GM19395 (cell line): ENCODE data around the gene CAND2.
A peak's percentile ranks its signal among the peaks of the same experiment; 100 is the strongest.

ENCODE experiments used
- ATAC-seq: cut with Tn5 transposase; IDR thresholded peaks from one replicate; pipeline ENCODE4 v1.9.1; 2021; ENCODE audit warnings: mild to moderate bottlenecking, moderate library complexity; ENCODE audit not compliant: unreplicated experiment

CAND2 gene

DNA sequence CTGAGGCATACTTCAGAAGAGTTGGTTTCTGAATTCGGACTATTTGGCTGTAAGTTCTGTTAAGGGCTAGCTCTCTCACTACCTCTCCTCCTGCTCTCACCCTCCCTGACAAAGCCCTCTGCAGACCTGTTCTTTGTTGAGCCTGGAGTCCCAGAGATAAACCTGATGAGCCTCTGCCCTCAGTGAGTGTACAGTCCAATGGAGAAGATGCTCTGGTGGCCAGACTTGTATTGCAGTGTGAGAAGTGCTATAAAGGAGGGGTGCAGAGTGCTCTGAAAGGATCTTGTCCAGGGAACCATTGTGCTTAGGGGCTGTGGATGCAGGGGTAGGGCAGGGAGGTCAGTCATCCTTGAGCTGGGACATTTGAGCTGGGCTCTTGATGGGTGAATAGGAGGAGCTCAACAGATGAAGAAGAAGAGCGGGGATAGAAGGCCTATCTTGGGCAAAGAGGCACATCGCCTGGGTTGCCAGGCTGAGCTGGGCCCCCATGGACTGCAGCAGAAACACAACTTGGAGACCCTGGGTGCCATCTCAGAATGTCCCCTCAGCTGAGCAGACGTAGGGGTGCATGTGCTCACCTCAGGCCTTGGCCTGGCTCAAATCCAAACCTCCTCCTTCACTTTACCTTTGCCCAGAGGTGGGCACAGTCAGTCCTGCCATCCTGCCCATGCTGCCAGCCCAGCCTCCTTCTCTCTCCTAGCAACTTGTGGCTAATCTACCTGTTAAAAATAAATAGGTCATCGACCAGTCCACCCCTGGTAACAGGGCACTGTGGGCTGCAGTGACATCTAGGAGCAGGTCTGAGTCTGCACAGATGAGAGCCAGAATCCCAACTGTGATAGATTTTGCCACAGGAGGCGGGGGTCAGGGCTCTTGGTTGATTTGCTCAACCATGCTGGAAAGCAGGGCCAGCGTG is 3.3 kb downstream of the CAND2 start:
- ATAC-seq: no peak

DNA sequence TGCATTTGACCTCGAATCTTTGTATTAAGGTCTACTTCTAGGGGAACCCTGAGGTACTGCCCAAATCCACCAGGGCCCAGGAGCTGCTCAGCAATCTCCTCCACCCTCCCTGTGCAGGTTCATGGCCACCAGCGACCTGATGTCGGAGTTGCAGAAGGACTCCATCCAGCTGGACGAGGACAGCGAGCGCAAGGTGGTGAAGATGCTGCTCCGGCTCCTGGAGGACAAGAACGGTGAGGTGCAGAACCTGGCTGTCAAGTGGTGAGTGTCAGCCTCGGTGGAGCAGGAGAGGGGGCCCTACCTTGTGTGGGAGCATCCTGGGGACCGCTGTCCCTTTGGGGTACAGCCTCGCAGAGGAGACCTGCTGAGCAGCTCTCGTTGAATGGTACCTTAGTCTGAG is 6.9 kb downstream of the CAND2 start:
- ATAC-seq: no peak

DNA sequence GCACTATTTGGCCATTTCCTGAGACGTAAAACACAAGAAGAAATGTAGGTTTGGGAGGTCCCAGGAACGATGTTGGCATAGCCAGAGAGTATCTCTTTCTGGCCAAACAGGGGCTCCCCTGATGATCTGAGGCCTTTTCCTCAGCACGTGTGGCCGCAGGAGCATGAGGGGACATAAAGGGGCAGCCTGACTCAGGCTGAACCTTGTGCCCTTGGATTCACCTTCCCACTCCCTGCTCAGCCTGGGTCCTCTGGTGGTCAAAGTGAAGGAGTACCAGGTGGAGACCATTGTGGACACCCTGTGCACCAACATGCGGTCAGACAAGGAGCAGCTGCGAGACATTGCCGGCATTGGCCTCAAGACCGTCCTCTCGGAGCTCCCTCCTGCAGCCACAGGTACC is 10.6 kb downstream of the CAND2 start:
- ATAC-seq: no peak

DNA sequence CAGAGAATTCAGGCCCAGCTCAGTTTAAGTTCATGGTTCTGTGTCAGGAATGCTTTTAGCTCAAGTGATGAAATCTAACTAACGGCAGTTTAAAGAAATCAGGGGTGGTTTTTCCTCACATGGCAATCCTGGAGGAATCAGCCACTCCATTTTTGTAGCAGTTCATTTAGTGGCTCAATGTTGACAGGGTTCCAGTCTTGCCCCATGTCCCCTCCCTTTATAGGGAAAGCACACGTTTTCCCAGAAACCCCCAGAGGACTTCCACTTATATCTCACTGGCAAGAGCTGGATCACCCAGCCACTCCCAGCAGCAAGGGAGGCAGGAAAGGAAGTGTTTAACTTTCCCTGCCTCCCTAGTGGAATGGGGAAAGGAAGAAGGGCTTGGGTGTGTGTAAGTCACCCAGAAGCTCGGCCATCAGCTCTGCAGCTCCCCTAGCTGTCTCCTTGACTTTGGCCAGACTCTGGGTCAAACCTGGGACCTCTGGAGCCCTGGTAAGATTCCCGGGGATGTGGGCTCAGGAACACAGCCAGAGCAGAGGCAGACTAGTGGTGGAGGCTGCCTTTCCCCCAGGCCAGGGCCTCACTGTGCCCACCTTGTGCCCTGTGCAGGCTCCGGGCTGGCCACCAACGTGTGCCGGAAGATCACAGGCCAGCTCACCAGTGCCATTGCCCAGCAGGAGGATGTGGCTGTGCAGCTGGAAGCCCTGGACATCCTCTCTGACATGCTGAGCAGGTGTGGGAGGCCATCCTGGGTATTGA is 11.3 kb downstream of the CAND2 start:
- no peak for ATAC-seq

DNA sequence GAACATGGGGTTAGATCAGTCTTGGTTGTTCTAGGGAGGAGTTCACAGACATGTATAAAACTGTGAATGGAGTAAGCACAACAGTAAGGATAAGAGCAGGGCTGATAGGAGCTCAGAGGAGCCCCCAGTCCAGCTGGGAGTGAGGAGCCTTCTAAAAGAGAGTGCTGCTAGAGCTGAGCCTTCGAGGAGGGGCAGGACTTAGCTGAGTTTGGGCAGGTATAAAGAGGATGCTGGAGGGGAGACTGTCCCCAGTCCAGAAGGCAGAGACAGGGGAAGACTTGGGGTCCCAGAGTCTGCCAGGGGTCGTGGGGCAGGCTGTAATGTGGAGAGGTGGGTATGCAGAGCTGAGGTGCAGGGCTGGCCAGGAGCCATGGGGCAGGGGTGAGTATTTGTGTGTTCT is 12.1 kb downstream of the CAND2 start:
- no peak for ATAC-seq

DNA sequence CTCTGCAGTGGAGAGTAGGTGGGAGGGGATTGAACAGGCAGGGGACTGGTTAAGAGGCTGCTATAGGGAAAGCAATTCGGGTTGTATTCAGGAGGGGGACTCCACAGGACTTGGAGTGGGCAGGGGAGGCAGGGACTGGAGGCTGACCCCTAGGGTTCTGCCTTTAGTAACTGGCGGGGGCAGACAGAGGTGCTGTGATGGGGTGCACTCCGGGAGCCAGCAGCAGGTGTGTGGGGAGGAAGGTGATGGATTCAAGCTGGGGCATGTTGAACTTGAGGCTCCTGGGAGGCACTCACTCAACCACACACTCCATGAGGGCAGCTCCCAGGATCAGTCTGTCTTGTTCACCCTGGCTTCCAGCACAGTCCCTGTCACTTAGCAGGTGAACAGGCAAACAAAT is 12.5 kb downstream of the CAND2 start:
- no peak for ATAC-seq

DNA sequence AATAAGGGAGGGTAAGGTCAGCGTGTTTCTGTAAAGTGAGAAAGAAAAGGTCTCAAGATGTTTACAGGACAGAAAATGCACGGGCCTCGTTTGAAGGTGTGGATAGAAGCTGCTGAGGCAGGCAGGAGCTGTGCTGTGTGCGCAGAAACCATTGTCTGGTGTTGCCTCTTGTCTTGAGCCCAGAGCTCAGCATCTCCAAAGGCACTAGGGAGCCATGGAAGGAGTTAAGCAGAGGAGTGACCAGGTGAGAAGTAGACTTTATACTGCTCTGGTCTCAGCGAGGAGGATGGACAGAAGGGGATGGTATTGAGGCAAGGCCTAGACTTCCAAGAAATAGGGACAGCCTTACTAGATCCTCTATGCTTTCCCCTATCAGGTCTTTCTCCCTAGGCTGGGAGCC is 13.0 kb downstream of the CAND2 start:
- ATAC-seq: no peak

DNA sequence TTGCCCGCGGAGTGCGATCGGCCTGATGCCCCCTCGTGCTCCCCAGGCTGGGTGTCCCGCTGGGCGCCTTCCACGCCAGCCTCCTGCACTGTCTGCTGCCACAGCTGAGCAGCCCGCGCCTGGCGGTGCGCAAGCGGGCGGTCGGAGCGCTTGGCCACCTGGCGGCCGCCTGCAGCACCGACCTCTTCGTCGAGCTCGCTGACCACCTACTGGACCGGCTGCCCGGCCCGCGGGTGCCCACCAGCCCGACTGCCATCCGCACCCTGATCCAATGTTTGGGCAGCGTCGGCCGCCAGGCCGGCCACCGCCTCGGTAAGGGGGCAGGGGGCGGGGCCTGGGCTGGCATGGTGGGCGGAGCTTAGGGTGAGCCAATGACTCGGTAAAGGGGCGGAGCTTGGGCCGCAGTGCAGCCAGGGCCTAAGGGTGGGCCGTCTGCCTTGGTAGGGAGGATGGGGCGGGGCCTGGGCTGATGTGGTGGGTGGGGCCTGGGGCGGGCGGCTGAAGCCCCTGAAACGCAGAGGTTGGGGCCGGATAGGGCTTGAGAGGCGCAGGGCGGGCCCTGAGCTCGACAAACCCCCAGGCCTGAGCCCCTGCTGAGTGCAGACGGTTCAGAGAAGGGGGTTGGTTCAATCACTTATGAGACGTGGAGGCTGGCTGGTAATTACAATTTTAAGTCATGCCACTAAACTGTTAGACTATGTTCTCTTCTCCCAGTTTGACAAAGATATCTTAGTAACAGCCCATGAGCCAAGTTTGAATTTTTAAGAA is 13.7 kb downstream of the CAND2 start:
- peak; percentile 99 for ATAC-seq

DNA sequence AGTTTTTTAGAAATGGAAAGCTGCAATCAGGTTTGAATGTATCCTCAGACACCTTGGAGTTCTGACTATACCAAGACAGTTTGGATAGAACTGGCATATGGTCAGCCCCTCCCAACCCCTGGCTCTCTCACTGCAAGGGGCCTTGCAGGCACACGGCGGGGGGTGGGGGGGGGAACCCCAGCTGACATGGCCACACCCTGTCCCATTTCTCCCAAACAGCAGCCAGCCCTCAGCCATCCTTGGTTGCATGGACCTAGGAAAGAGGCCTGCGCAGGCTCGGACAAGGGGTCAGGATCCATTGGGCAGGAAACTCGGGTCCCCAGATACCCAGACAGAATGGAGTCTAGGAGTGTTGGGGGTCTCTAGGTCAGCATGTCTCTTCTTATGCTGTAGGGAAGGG is 14.5 kb downstream of the CAND2 start:
- no peak for ATAC-seq

DNA sequence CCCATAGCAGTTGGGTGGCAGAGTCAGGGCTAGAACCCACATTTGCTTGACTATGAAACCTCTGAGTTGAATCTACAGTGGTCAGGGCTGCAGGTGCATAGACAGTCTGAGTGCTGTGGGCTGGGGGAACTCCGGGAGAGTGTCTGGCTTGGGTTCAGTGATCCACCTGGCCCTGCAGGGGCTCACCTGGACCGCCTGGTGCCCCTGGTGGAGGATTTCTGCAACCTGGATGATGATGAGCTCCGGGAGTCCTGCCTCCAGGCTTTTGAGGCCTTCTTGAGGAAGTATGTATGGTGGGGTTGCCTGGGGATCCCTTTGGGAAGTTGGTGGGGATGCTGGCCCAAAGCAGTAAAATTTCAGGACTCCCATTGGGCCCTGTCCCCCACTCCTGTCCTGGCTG is 16.3 kb downstream of the CAND2 start:
- ATAC-seq: no peak

DNA sequence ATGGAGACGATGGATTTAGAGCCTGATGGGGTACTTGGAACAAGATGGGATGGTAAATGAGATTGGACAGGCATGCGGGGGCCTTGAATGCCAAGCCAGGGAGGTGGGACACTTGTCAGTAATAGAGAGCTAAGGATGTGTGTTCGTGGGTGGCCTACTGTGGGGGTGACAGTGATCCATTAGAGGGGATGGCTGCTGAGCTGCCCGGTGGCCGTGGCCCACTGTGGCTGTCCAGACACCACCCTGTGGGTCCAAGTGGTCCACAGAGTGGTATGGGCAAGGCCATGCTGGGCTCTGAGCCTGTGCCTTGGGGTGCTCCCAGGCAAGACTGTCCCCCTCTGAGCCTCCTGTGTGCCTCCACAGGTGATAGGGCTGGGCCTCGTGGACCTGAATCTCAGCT is 17.5 kb downstream of the CAND2 start:
- ATAC-seq: no peak

DNA sequence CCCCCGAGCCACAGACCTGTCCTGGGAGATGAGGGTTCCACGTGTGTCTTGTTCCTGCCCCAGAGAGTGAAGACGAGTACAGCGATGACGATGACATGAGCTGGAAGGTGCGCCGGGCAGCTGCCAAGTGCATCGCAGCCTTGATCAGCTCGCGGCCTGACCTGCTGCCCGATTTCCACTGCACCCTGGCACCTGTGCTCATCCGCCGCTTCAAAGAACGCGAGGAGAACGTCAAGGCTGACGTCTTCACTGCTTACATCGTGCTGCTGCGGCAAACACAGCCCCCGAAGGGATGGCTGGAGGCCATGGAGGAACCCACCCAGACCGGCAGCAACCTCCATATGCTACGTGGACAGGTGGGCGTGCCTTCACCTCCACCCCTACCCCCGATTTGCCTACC is 18.6 kb downstream of the CAND2 start:
- no peak for ATAC-seq

DNA sequence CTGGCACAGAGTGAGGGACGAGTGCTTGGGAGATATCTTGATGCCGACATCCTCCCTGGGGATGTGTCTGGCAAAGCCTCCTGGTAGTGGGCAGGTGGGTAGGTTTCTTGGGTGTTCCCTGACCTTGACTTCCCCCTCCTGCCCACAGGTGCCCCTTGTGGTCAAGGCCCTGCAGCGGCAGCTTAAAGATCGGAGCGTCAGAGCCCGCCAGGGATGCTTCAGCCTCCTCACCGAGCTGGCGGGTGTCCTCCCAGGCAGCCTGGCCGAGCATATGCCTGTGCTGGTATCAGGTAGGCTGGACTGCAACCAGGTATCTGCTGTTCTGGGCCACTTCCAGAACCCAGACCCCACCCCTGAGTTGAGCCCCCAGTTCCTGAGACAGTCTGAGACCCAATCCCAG is 19.2 kb downstream of the CAND2 start:
- no peak for ATAC-seq

DNA sequence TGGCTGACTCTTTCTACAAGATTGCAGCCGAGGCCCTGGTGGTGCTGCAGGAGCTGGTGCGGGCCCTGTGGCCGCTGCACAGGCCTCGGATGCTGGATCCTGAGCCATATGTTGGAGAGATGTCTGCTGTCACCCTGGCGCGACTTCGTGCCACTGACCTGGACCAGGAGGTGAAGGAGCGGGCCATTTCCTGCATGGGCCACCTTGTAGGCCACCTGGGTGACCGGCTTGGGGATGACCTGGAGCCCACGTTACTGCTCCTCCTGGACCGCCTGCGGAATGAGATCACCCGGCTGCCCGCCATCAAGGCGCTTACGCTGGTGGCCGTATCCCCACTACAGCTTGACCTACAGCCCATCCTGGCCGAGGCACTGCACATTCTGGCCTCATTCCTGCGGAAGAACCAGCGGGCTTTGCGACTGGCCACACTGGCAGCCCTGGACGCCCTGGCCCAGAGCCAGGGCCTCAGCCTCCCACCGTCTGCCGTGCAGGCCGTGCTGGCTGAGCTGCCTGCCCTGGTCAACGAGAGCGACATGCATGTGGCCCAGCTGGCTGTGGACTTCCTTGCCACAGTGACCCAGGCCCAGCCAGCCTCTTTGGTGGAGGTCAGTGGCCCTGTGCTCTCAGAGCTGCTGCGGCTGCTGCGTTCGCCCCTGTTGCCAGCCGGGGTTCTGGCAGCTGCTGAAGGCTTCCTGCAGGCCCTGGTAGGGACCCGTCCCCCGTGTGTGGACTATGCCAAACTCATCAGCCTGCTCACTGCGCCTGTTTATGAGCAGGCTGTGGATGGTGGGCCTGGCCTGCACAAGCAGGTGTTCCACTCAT is 20.3 kb downstream of the CAND2 start:
- no peak for ATAC-seq

DNA sequence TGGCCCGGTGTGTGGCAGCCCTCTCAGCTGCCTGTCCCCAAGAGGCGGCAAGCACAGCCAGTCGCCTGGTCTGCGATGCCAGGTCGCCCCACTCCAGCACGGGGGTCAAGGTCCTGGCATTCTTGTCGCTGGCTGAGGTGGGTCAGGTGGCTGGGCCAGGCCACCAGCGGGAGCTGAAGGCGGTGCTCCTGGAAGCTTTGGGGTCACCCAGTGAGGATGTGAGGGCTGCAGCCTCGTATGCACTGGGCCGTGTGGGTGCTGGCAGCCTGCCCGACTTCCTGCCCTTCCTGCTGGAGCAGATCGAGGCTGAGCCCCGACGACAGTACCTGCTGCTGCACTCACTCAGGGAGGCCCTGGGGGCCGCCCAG is 20.8 kb downstream of the CAND2 start:
- no peak for ATAC-seq

DNA sequence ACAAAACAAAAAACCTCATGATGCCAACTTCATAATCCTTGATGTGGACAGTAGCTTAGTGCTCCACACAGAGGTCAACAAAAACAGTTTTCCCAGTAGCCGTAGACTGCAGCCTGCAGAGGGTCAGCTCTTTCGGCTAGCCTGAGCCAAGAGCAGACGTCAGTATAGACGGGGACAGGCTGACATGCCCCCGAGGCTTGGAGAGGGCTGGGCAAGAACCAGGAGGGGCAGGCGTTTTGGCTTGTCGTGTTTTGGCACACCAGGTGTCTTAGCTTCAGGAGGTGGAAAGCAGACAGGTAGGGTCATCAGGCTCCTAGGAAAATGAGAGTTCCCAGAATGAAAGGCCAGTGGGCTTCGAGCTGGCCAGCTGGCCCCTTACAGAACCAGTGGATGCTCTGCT is 21.8 kb downstream of the CAND2 start:
- ATAC-seq: no peak

DNA sequence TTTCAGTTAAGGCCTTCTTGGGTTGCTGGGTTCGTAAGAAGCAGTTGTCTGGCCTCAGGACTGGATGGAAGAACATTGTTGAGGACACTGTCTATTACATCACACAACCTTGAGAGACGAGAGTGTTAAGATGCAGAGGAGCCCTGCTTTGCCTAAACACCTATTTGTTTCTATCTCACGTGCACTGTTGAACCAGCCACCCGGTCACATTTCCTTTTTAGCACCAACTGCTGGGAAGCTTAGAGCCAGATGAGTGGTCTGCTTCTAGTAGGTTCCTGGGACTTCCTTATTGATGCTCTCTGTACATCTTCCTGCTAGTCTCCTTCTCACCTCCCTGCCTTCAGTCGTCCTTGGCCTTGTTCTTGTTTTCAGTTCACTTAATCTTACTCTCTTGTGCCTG is 22.3 kb downstream of the CAND2 start:
- no peak for ATAC-seq

DNA sequence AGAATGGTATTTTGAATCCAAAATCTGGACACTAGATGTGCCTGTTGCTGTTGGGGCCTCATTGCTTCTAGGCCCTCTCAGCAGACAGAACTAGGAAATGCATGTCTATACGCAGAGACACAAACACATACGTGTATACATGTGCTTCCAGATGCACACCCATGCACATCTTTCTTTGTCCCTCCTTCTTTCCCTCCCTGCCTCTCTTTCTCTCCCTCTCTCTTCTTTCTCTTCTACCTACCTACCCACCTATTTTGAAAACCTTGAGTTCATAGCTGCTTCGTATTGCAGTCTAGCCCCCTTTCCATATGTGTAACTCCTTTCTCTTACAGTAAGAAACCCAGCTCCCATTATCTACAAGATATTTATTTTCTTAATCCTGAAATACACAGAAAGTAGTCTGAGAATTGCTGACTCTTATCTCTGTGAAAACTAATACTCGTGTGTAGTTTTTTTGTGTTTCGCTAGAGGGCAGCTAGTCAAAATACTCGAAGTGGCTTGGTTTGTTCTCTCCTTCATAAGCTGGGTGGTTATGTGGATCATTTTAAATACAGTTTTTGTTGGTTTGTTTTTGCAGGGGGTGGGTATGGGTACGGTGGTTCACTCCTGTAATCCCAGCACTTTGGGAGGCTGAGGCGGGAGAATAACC is 26.4 kb downstream of the CAND2 start:
- no peak for ATAC-seq

DNA sequence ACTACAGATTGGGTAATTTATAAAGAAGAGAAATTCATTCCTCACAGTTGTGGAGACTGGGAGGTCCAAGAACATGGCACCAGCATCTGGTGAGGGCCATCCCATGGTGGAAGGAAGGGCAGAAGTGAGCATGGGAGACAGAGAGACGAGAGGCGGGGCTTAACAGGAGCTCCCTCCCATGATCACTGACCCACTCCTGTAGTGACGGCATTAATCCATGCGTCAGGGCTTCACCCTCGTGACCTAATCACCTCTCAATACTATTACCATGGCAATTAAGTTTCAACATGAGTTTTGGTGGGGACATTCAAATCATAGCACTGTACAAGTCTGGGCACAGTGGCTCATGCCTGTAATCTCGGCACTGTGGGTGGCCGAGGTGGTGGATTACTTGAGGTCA is 27.8 kb downstream of the CAND2 start:
- no peak for ATAC-seq

DNA sequence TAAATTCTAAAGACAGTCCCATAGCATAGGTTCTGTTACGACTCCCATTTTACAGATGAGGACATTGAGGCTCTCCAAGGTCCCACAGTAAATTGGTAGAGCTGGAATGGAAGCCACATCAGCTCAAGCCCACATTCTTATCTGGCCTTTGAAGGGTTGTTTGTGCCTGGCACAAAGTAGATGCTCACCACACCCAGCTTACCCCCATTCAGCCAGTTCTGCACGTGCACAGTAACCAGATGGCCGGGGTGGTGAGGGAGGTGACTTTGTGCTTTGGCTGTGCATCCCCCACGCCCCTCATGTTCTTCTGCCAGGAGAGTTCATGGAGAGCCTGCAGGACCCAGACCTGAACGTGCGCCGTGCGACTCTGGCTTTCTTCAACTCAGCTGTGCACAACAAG is 28.7 kb downstream of the CAND2 start:
- ATAC-seq: no peak
